ENCODE measurements around the gene BICRA. TPM values are rescaled to one million over a fixed set of nuclear protein-coding genes. Genes with fewer than 3 reads are reported as not detected.

The BICRA gene
- total and polyA plus RNA-seq, 2 of the 8 experiments (the other 6 are each of a cell fraction or from before 2014, with no cell fraction given): 1.5 to 29.2 TPM

- TF ChIP-seq TAF1 (IDR thresholded peaks at IDR 0.05; ENCODE audit: low read depth, low read length) (no peak), CHD1 (IDR thresholded peaks at IDR 0.05; ENCODE audit: low read depth, low read length) (no peak), POU5F1 (IDR thresholded peaks at IDR 0.05; ENCODE audit: low read depth, low read length) (no peak), FOSL1 (IDR thresholded peaks at IDR 0.05; ENCODE audit: insufficient read depth, low read depth, low read length) (no peak)
These were observed 15.0 kb downstream of the BICRA start (continued) for GRCh38 chr19:47623921-47624391.

All from H1 (cell line).